Common myeloid progenitor, CD34-positive (primary cell): Measurements from ENCODE around the gene DNAH12.

Source experiments
- CTCF ChIA-PET: fragments of 350-600 bp; sonication (Branson Sonifier 250); formaldehyde crosslinking; loops from one replicate; lab custom pipeline; 2021; ENCODE audit warnings: antibody characterized with exemption; lab: Charles Lee
- POLR2A ChIA-PET: fragments of 350-600 bp; sonication (Branson Sonifier 250); formaldehyde crosslinking; loops from one replicate; lab custom pipeline; 2021; ENCODE audit warnings: antibody characterized with exemption; lab: Charles Lee
- DNase-seq, 3 donors: peaks; one replicate each; pipeline versions ENCODE4 v3.0.0 to v3.0.0-alpha.2; 2013
- H3K27ac ChIP-seq, 2 experiments: 1 replicate in 1 of 2; 2 replicates in 1 of 2; pipeline ENCODE4 v1.7.0; 2013; ENCODE audit warnings: inconsistent platforms in 2 of 2, low read length in 2 of 2, mild to moderate bottlenecking in 2 of 2, low read depth in 1 of 2, moderate library complexity in 1 of 2; ENCODE audit not compliant: severe bottlenecking in 2 of 2, insufficient read depth in 1 of 2, poor library complexity in 1 of 2
- H3K27me3 ChIP-seq, 5 experiments: replicated peaks in 2 of 5; 1 replicate in 3 of 5; 2 replicates in 2 of 5; pipeline versions ENCODE4 v1.6.1 to v1.7.0; 2013; ENCODE audit warnings: low read length in 4 of 5, mild to moderate bottlenecking in 2 of 5, moderate library complexity in 2 of 5, inconsistent platforms in 1 of 5; ENCODE audit not compliant: insufficient read depth in 5 of 5, control insufficient read depth in 4 of 5
- H3K36me3 ChIP-seq, 4 experiments: 1 replicate in 2 of 4; 2 replicates in 2 of 4; pipeline versions ENCODE4 v1.6.1 to v1.7.0; 2013; ENCODE audit warnings: low read length in 3 of 4, control low read depth in 1 of 4, mild to moderate bottlenecking in 1 of 4; ENCODE audit not compliant: control insufficient read depth in 4 of 4, insufficient read depth in 4 of 4
- H3K4me1 ChIP-seq, 4 experiments: 1 replicate in 3 of 4; 2 replicates in 1 of 4; pipeline versions ENCODE4 v1.6.1 to v1.7.1; 2013; ENCODE audit warnings: low read length in 3 of 4, mild to moderate bottlenecking in 3 of 4, control low read depth in 1 of 4, inconsistent platforms in 1 of 4, moderate library complexity in 1 of 4; ENCODE audit not compliant: control insufficient read depth in 4 of 4, insufficient read depth in 4 of 4; ENCODE audit errors: control extremely low read depth in 1 of 4
- H3K4me3 ChIP-seq, 7 experiments: 1 replicate in 4 of 7; 2 replicates in 3 of 7; pipeline versions ENCODE4 v1.5.1 to v1.7.0; 2013; ENCODE audit warnings: mild to moderate bottlenecking in 7 of 7, low read length in 6 of 7, moderate library complexity in 6 of 7, inconsistent platforms in 2 of 7, low read depth in 2 of 7, control low read depth in 1 of 7; ENCODE audit not compliant: insufficient read depth in 4 of 7, control insufficient read depth in 1 of 7; ENCODE audit errors: extremely low read depth in 1 of 7
- H3K9me3 ChIP-seq, 5 experiments: 1 replicate in 4 of 5; 2 replicates in 1 of 5; pipeline versions ENCODE4 v1.6.1 to v1.7.1; 2013; ENCODE audit warnings: low read length in 4 of 5, mild to moderate bottlenecking in 2 of 5, inconsistent platforms in 1 of 5, low read depth in 1 of 5, moderate library complexity in 1 of 5; ENCODE audit not compliant: control insufficient read depth in 4 of 5, insufficient read depth in 2 of 5; ENCODE audit errors: control extremely low read depth in 1 of 5
- WGBS: methylation state at CpG from one replicate; pipeline ENCODE4 v1.1.5; 2013; ENCODE audit not compliant: insufficient coverage; 5-methylcytosine and 5-hydroxymethylcytosine counted together

Gene DNAH12

DNA sequence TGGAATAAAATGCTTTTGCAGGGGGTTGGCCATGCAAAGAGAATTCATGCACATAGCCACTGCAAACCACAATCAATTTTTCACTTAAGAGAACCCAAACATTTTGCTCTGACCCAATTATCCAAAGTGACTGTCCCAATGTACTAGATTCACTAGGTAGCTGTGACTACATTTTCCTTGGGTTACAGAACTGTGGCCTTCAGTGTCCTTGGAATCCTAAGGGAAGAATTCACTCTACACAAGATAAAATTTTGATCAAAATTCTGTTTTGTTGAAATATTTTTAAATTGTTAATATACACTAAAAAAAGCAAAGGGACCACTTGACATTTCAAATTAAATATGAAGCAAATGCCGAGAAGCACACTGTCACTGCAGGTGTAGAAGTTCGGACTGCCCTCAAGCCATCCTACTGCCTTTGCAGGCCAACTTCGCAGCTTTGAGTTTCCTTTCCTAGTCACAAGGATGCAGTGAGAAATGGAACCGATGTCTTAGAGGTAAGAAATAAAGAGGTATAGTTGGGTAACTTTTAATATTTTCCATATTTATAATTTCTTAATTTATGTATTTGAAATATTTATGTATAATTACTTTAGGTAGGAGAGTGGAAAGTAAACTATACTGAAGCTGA, 251.1 kb downstream of the DNAH12 start:
- ChIA-PET POLR2A (interaction anchor here (0.6 kb wide), 1 partner anchor 201 kb away, joined by 4 read pairs; no protein-coding TSS in a partner anchor), CTCF (interaction anchor here (1.5 kb wide), 1 partner anchor 42 kb away, joined by 3 read pairs; no protein-coding TSS in a partner anchor)
- Histone ChIP-seq H3K4me1 (no peaks in the 10 kb centered on the region), H3K9me3 (no peaks in the 10 kb centered on the region), H3K4me3 (no peak overlapping the region), H3K27ac (no peak overlapping the region), H3K27me3 (peaks cover 0 to 4% (median 0%) of the 10 kb centered on the region in 5 experiments), H3K36me3 (no peaks in the 10 kb centered on the region)
- DNase-seq: no peak
- WGBS: 100% methylated on average over 2 of the region's 4 CpGs

DNA sequence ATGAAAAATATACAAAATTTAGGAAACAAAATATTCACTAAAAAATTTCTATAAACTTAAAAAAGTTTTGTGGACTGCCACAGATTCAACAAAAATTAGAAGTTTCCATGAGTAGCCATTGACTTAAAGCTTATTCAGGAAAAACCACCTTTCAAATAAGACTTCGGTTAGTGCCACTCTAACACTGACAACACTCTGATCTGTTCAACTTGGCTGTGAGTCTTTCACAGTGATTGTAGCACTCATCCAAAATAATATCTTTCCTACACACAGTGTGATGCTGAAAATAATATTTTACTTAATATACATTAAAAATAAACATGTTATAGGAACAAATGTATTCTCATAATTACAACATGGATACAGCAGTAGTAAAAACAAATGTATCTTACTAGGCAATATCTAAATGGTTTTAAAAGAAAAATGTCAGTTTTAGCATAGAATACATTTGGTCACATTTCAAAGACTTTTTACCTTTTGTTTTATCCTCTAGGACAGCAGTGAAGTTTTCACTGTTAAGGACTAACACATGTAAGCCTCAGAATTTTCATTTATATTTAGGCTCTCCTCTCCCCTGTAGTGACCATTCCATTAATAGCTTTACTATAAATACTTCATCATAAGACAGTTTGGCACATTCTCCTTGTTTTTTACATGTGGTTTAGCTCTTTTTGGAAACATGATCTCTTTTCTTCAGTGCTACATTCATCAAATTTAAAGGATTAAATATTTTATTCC, 251.8 kb downstream of the DNAH12 start, which contains the start of gene ASB14:
Gene ASB14, minus strand, starts transcription at position 527 of the 738 bp plus-strand sequence. CDS start 652 bp downstream, outside the sequence.
- peaks cover 0 to 4% (median 0%) of the 10 kb centered on the region in 5 experiments for H3K27me3 ChIP-seq
- no peak within 1 kb of the TSS for H3K27ac ChIP-seq
- ChIA-PET POLR2A (no interaction called here), CTCF (interaction anchor here (0.5 to 1.5 kb wide), 3 partner anchors 12 to 143 kb away, joined by 3 to 4 read pairs (median 3); no protein-coding TSS in a partner anchor)
- WGBS: 100% methylated on average over 1 of the region's 1 CpG
- H3K4me1 ChIP-seq: no peaks in the 10 kb centered on the region
- H3K4me3 ChIP-seq: no peak within 1 kb of the TSS
- no peak for DNase-seq
- no peaks in the 10 kb centered on the region for H3K36me3 ChIP-seq
- no peaks in the 10 kb centered on the region for H3K9me3 ChIP-seq

DNA sequence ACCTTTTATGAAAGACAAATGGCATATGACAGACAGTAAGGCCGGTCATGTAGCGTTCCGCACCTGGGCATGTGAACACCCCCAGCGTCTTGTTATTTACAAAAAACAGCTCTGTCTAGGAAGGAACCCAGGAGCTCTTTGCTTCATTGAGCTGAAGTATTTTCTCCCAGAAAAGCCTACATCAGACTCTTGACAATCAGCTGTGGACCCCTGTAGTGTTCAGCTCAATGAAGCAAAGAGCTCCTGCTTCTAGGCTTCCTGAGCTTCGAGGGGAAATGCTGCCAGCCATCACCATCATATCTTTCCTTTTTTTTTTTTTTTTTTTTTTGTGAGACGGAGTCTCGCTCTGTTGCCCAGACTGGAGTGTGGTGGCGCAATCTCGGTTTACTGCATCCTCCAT, 255.7 kb downstream of the DNAH12 start:
- H3K36me3 ChIP-seq: no peaks in the 10 kb centered on the region
- H3K9me3 ChIP-seq: peaks cover 0 to 4% (median 3%) of the 10 kb centered on the region in 5 experiments
- WGBS: 96% methylated on average over 5 of the region's 9 CpGs
- POLR2A ChIA-PET: no interaction called here
- no peaks in the 10 kb centered on the region for H3K4me1 ChIP-seq
- no peak overlapping the region for H3K4me3 ChIP-seq
- no peak overlapping the region for H3K27ac ChIP-seq
- CTCF ChIA-PET: interaction anchor here (0.7 kb wide), 1 partner anchor 13 kb away, joined by 3 read pairs; no protein-coding TSS in a partner anchor
- DNase-seq: no peak
- peaks cover 0 to 7% (median 2%) of the 10 kb centered on the region in 5 experiments for H3K27me3 ChIP-seq

DNA sequence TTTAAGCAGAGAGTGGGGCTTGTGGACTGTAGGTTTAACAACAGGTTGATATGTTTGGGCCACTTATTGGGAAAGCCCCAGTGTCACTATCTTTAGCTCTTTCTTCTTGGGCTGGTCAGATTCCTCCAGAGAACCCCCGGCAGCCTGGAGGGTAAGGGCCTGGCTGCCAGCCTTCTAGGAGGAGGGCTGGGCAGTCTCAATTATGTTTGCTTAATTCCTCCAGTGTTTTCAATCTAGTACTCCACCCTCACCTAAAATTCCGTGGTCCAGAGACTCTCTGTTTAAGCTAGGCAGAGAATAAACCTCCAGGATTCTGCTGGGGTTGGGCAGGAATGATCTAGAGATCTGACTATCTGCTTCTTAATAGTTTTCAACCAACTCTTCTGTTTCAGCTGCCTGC, 256.9 kb downstream of the DNAH12 start:
- ChIA-PET CTCF (interaction anchor here (0.5 to 0.9 kb wide), 2 partner anchors 11 to 14 kb away, joined by 3 read pairs; no protein-coding TSS in a partner anchor), POLR2A (no interaction called here)
- Histone ChIP-seq H3K4me3 (no peak overlapping the region), H3K27me3 (peaks cover 0 to 9% (median 2%) of the 10 kb centered on the region in 5 experiments), H3K9me3 (peaks cover 0 to 4% (median 3%) of the 10 kb centered on the region in 5 experiments), H3K4me1 (peaks cover 0 to 4% (median 0%) of the 10 kb centered on the region in 4 experiments), H3K27ac (no peak overlapping the region), H3K36me3 (no peaks in the 10 kb centered on the region)
- DNase-seq: no peak
- 100% methylated on average over 1 of the region's 2 CpGs for WGBS

DNA sequence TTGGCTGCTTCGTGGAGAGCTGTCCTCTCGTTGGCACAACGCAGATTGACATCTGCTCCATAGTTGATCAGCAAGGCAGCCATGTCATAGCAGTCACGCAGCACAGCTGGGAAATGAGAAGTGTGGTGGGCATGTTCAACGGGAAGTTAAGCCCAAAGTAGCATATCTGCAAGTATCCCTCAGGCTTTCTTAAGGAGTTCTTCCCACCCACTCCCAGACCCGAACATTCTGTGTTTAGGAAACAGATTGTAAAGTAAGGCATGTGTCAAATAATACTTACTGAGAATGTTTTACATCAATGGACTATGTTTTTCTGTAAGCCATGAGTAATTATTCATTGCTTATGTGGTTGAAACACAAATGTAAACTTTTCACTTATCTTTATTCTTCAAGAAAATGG, 260.8 kb downstream of the DNAH12 start:
- H3K9me3 ChIP-seq: peaks cover 0 to 11% (median 4%) of the 10 kb centered on the region in 5 experiments
- WGBS: 95% methylated on average over 5 of the region's 6 CpGs
- peaks cover 0 to 12% (median 6%) of the 10 kb centered on the region in 4 experiments for H3K4me1 ChIP-seq
- H3K27me3 ChIP-seq: peaks cover 0 to 9% (median 2%) of the 10 kb centered on the region in 5 experiments
- no peak overlapping the region for H3K27ac ChIP-seq
- no peak for DNase-seq
- no peak overlapping the region for H3K4me3 ChIP-seq
- CTCF ChIA-PET: no interaction called here
- H3K36me3 ChIP-seq: peaks cover 0 to 3% (median under 1%) of the 10 kb centered on the region in 4 experiments
- POLR2A ChIA-PET: no interaction called here

DNA sequence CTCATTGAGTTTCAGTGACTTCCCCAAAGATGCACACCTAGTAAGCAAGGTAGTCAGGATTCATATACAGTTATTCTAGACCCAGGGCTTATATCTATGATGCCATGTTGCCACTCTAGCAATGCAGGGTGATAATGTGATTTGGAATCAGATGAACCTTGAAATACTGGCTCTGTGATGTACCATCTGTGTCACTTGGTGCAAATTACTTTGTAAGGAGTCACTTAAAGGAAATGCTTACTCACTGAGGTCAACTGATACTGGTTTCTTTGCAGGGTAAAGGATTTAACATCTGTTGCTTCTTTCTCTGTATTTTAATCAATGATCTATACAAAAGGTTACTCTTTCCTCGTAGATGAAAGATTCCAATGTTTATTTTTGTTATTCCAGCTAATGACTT, 262.4 kb downstream of the DNAH12 start:
- Histone ChIP-seq H3K4me1 (peaks cover 0 to 12% (median 6%) of the 10 kb centered on the region in 4 experiments), H3K27ac (no peak overlapping the region), H3K27me3 (peaks cover 0 to 9% (median 0%) of the 10 kb centered on the region in 5 experiments), H3K4me3 (no peak overlapping the region), H3K9me3 (peaks cover 0 to 10% (median 4%) of the 10 kb centered on the region in 5 experiments), H3K36me3 (peaks cover 0 to 4% (median under 1%) of the 10 kb centered on the region in 4 experiments)
- DNase-seq: peak; percentile 34 to 93 (median 86)
- CTCF ChIA-PET: interaction anchor here (1.3 kb wide), 1 partner anchor 10 kb away, joined by 4 read pairs; no protein-coding TSS in a partner anchor
- POLR2A ChIA-PET: no interaction called here
- WGBS: no CpG with 5 or more reads among the region's 1 CpG
